Mucosa of descending colon (tissue), 3 donors: ENCODE measurements around the gene SCGB2B2. TPM values are rescaled to one million over a fixed set of nuclear protein-coding genes. Genes with fewer than 3 reads are reported as not detected.

Experiments used
- ATAC-seq: fragments of 200-7000 bp; cut with Tn5 transposase; one replicate; pipeline ENCODE4 v1.9.1; 2020; ENCODE audit warnings: mild to moderate bottlenecking, moderate library complexity
- DNase-seq, 3 donors: peaks; one replicate each; pipeline ENCODE4 v3.0.0-alpha.2; 2020
- H3K36me3 ChIP-seq: fragments of 200-600 bp; one replicate; pipeline ENCODE4 v1.8.0; 2021; ENCODE audit warnings: low read depth, mild to moderate bottlenecking
- H3K4me1 ChIP-seq: fragments of 200-600 bp; one replicate; pipeline ENCODE4 v1.8.0; 2021; ENCODE audit warnings: low read depth, mild to moderate bottlenecking
- H3K4me3 ChIP-seq: fragments of 200-600 bp; one replicate; pipeline ENCODE4 v1.8.0; 2021; ENCODE audit warnings: mild to moderate bottlenecking
- H3K9me3 ChIP-seq: fragments of 200-600 bp; one replicate; pipeline ENCODE4 v1.8.0; 2021; ENCODE audit warnings: mild to moderate bottlenecking
- intact Hi-C, 2 donors: fragments of 100-400 bp; cut with DNase I in 1 of 2; cut with micrococcal nuclease in 1 of 2; formaldehyde crosslinking; loops; one replicate each; pipeline versions ENCODE4 v1.11.0 to v1.11.1; 2022; cut with DNase I, micrococcal nuclease
- total RNA-seq, 3 donors: library from RNA; stranded (reverse); fragmentation: NEBNext Ultra II Directional in 2 of 3; extraction: Animal tissue kit (Norgen Biotek cat#: 25700) in 2 of 3; gene quantifications; one replicate each; pipeline versions ENCODE4 v1.2.1 to v1.2.4, GENCODE V29; 2021 to 2023
- TF ChIP-seq, protein P1 (sequence below): fragments of 200-600 bp; IDR thresholded peaks from one replicate; pipeline ENCODE4 v1.8.0; 2022; ENCODE audit warnings: antibody characterized with exemption, mild to moderate bottlenecking
- donor health status: DM: no; HTN: no; CAD: no; lungs with moderate emphysema.
- donor health status: DM: no; HTN: no; CAD: no.
- donor health status: DM: no; HTN: yes; CAD: no.

The SCGB2B2 gene
- total RNA-seq, 3 donors from 2014 or later, result 0.24 to 1.3 (median 1.1) TPM

DNA sequence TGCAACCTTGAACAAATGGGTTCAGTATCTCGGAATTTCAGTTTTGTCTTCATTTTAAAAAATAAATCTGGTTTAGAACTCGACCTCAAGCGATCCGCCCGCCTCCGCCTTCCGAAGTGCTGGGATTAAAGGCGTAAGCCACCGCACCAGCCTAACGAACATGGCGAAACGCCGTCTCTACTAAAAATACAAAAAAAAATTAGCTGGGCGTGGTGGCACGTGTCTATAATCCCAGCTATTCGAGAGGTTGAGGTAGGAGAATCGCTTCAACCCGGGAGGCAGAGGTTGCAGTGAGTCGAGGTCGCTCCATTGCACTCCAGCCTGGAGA, 1.1 kb upstream of the SCGB2B2 start:
- TF ChIP-seq, protein P1, sequence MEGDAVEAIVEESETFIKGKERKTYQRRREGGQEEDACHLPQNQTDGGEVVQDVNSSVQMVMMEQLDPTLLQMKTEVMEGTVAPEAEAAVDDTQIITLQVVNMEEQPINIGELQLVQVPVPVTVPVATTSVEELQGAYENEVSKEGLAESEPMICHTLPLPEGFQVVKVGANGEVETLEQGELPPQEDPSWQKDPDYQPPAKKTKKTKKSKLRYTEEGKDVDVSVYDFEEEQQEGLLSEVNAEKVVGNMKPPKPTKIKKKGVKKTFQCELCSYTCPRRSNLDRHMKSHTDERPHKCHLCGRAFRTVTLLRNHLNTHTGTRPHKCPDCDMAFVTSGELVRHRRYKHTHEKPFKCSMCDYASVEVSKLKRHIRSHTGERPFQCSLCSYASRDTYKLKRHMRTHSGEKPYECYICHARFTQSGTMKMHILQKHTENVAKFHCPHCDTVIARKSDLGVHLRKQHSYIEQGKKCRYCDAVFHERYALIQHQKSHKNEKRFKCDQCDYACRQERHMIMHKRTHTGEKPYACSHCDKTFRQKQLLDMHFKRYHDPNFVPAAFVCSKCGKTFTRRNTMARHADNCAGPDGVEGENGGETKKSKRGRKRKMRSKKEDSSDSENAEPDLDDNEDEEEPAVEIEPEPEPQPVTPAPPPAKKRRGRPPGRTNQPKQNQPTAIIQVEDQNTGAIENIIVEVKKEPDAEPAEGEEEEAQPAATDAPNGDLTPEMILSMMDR, result no peak
- Histone ChIP-seq H3K4me3 (peak overlapping the region; percentile 48), H3K4me1 (peaks cover 7% of the 10 kb centered on the region), H3K36me3 (peaks cover 1% of the 10 kb centered on the region), H3K9me3 (peaks cover 22% of the 10 kb centered on the region)
- DNase-seq (no peak), ATAC-seq (no peak)
- intact Hi-C loops, result no loop called here

DNA sequence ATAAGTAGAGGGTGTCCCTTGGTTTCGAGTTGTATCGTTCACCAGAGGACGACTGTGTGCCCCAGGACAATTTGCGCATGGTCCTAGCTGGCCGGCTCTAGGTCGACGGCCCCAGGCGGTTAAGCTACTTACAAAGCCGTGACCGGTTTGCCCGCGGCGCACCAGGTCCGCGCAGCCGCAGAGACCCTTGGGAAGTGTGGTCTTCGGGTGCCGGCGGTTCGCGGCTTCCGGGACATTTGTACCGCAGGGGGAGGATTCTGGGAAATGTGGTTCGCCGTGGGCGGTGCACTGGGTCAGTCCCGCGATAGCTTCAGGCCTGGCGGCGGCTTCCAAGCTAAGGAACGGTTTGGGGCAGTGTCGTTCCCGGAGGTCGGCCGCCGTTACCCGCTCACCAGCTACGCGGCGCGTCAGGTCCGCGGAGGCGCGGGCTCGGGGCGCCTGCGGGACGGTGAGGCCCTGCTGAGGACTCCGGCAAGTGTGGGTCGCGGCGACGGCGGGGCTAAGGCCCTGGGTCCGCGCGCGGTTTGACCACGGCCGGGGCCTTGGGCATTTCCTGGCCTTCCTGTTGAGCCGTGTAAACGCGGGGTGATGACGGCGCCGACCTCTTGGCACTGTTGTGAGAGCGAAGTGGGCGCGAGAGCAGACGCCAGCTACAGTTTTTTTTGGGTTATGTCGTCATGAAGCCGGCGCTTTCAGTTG, 576 bp upstream of the SCGB2B2 start, which contains the start of gene ZNF302:
ZNF302 (plus strand) TSS at position 293 of the 699 bp plus-strand sequence. CDS start 1,127 bp downstream, outside the sequence.
- DNase-seq, result peak; percentile 96 to 98 (median 98)
- ATAC-seq, result peak; percentile 99
- Histone ChIP-seq H3K36me3 (no peaks in the 10 kb centered on the region), H3K4me3 (peak within 1 kb of the TSS; percentile 48), H3K4me1 (peaks cover 7% of the 10 kb centered on the region), H3K9me3 (peaks cover 17% of the 10 kb centered on the region)
- intact Hi-C loops, result no loop called here
- TF ChIP-seq, protein P1, result no peak

DNA sequence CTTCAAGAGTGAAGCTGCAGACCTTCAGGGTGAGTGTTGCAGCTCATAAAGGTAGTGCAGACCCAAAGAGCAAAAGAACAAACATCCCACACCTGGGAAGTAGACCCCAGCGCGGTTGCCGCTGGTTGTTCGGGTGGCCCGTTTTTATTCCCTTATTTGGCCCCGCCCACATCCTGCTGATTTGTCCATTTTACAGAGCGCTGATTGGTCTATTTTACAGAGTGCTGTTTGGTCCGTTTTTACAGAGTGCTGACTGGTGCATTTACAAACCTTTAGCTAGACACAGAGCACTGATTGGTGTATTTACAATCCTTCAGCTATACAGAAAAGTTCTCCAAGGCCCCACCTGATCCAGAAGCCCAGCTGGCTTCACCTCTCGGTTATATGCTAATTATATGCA, 1.0 kb downstream of the SCGB2B2 start:
- TF ChIP-seq, protein P1, result no peak
- no peak for ATAC-seq
- intact Hi-C loops, result no loop called here
- Histone ChIP-seq H3K9me3 (peaks cover 2% of the 10 kb centered on the region), H3K4me1 (peaks cover 7% of the 10 kb centered on the region), H3K4me3 (no peak overlapping the region), H3K36me3 (no peaks in the 10 kb centered on the region)
- DNase-seq, result peak in 1 of 3 donors; percentile 6

DNA sequence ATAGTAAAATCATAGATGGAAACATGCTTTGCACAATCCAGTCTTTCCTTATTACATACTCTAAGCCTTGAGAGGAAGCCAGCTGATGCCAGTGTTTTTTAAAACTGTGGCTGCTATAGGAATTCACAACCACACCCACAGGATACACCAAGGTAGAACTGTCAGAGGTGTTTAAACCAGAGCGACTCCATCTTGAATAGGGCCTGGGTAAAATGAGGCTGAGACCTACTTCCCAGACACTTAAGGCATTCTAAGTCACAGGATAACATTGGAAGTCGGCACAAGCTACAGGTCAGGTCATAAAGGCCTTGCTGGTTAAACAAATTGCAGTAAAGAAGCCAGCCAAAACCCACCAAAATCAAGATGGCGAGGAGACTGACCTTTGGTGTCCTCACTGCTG, 1.7 kb downstream of the SCGB2B2 start:
- Histone ChIP-seq H3K36me3 (no peaks in the 10 kb centered on the region), H3K9me3 (no peaks in the 10 kb centered on the region), H3K4me3 (no peak overlapping the region), H3K4me1 (peaks cover 7% of the 10 kb centered on the region)
- DNase-seq (no peak), ATAC-seq (no peak)
- TF ChIP-seq, protein P1, result no peak
- intact Hi-C loops, result no loop called here

DNA sequence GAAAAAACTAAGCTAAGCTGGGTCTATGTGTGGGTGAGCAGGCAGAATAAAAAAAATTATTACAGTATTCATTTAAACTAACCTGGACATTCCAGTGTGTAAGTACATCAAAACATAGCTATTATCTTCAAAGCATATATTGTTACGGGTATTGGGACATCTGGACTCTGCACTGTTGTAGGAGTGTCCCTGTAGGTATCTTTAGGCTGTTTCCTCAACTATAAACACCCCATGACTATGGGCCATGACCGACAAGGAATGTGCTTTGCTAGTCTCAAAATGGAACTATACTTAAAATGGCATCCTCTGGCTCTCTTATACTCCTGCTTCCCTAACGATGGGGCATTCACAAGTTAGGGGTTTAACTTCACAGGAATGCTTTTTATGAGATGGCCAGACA, 3.4 kb downstream of the SCGB2B2 start:
- ATAC-seq (no peak), DNase-seq (no peak)
- TF ChIP-seq, protein P1, result no peak
- no peaks in the 10 kb centered on the region for H3K36me3 ChIP-seq
- no peaks in the 10 kb centered on the region for H3K9me3 ChIP-seq
- H3K4me3 ChIP-seq, result no peak overlapping the region
- intact Hi-C loops, result no loop called here
- H3K4me1 ChIP-seq, result peaks cover 2% of the 10 kb centered on the region
